Duodenal mucosa (tissue), 2 donors: ENCODE results near the gene HNRNPUL1.

ENCODE experiments used
- H3K27ac ChIP-seq: one replicate; pipeline ENCODE4 v1.7.0; 2013; ENCODE audit warnings: low read depth, low read length
- H3K27me3 ChIP-seq, 2 donors: one replicate each; pipeline ENCODE4 v1.7.0; 2013; ENCODE audit warnings: low read length in 2 of 2, control low read depth in 1 of 2; ENCODE audit not compliant: insufficient read depth in 2 of 2, control insufficient read depth in 1 of 2
- H3K36me3 ChIP-seq, 2 donors: one replicate each; pipeline ENCODE4 v1.7.0; 2013; ENCODE audit warnings: low read length in 2 of 2, control low read depth in 1 of 2; ENCODE audit not compliant: insufficient read depth in 2 of 2, control insufficient read depth in 1 of 2
- H3K4me1 ChIP-seq, 2 donors: one replicate each; pipeline ENCODE4 v1.7.0; 2013; ENCODE audit warnings: low read length in 2 of 2, control low read depth in 1 of 2; ENCODE audit not compliant: insufficient read depth in 2 of 2, control insufficient read depth in 1 of 2
- H3K4me3 ChIP-seq, 2 donors: one replicate each; pipeline ENCODE4 v1.7.0; 2013; ENCODE audit warnings: low read length in 2 of 2, low read depth in 1 of 2
- H3K9ac ChIP-seq, 2 donors: one replicate each; pipeline ENCODE4 v1.7.0; 2013; ENCODE audit warnings: low read length in 2 of 2, low read depth in 1 of 2
- H3K9me3 ChIP-seq, 2 donors: one replicate each; pipeline ENCODE4 v1.7.0; 2013; ENCODE audit warnings: low read length in 2 of 2, control low read depth in 1 of 2; ENCODE audit not compliant: control insufficient read depth in 1 of 2

Gene HNRNPUL1

GRCh38 chr19:41325947-41326706, 62.0 kb downstream of the HNRNPUL1 start:
- peak overlapping the region; percentile 25 to 27 for H3K4me3 ChIP-seq
- peaks cover 2 to 12% of the 10 kb centered on the region in 2 donors for H3K36me3 ChIP-seq
- H3K9me3 ChIP-seq = no peaks in the 10 kb centered on the region
- peaks cover 49 to 71% of the 10 kb centered on the region in 2 donors for H3K4me1 ChIP-seq
- H3K27me3 ChIP-seq = peaks cover 9 to 16% of the 10 kb centered on the region in 2 donors
- peak overlapping the region in 1 of 2 donors; percentile 40 for H3K9ac ChIP-seq
- H3K27ac ChIP-seq = peak overlapping the region; percentile 46

GRCh38 chr19:41327076-41327575, 63.0 kb downstream of the HNRNPUL1 start:
- H3K36me3 ChIP-seq = peaks cover 4 to 11% of the 10 kb centered on the region in 2 donors

GRCh38 chr19:41327576-41328156, 63.5 kb downstream of the HNRNPUL1 start:
- Histone ChIP-seq H3K9me3 (no peaks in the 10 kb centered on the region), H3K27ac (peak overlapping the region; percentile 41), H3K36me3 (peaks cover 4 to 12% of the 10 kb centered on the region in 2 donors), H3K4me3 (peak overlapping the region; percentile 51 to 72), H3K4me1 (peaks cover 44 to 68% of the 10 kb centered on the region in 2 donors), H3K27me3 (peaks cover 9 to 16% of the 10 kb centered on the region in 2 donors), H3K9ac (peak overlapping the region; percentile 58 to 69)

More at GRCh38 chr19:41327076-41327575, 63.0 kb downstream of the HNRNPUL1 start:
- Histone ChIP-seq H3K4me3 (peak overlapping the region; percentile 51 to 72), H3K27me3 (peaks cover 9 to 16% of the 10 kb centered on the region in 2 donors), H3K4me1 (peaks cover 44 to 69% of the 10 kb centered on the region in 2 donors), H3K27ac (peak overlapping the region; percentile 30), H3K9ac (peak overlapping the region; percentile 44 to 58), H3K9me3 (no peaks in the 10 kb centered on the region)

GRCh38 chr19:41328157-41328841, 64.1 kb downstream of the HNRNPUL1 start:
- Histone ChIP-seq H3K4me3 (peak overlapping the region; percentile 51 to 72), H3K9ac (peak overlapping the region; percentile 58 to 69), H3K27ac (peak overlapping the region; percentile 41), H3K9me3 (no peaks in the 10 kb centered on the region), H3K27me3 (peaks cover 9 to 16% of the 10 kb centered on the region in 2 donors), H3K4me1 (peaks cover 44 to 62% of the 10 kb centered on the region in 2 donors), H3K36me3 (peaks cover 4 to 12% of the 10 kb centered on the region in 2 donors)

GRCh38 chr19:41328842-41329225, 64.7 kb downstream of the HNRNPUL1 start:
- peaks cover 9 to 16% of the 10 kb centered on the region in 2 donors for H3K27me3 ChIP-seq
- no peaks in the 10 kb centered on the region for H3K9me3 ChIP-seq
- peak overlapping the region; percentile 51 to 72 for H3K4me3 ChIP-seq
- peak overlapping the region in 1 of 2 donors; percentile 58 for H3K9ac ChIP-seq
- H3K27ac ChIP-seq = no peak overlapping the region
- peaks cover 4 to 12% of the 10 kb centered on the region in 2 donors for H3K36me3 ChIP-seq
- peaks cover 40 to 57% of the 10 kb centered on the region in 2 donors for H3K4me1 ChIP-seq

GRCh38 chr19:41330481-41330880, 66.3 kb downstream of the HNRNPUL1 start:
- Histone ChIP-seq H3K27me3 (peaks cover 9 to 16% of the 10 kb centered on the region in 2 donors), H3K4me1 (peaks cover 27 to 41% of the 10 kb centered on the region in 2 donors), H3K9me3 (no peaks in the 10 kb centered on the region), H3K27ac (no peak overlapping the region), H3K9ac (no peak overlapping the region), H3K36me3 (peaks cover 4 to 12% of the 10 kb centered on the region in 2 donors), H3K4me3 (no peak overlapping the region)

- Histone ChIP-seq H3K27ac (no peak overlapping the region), H3K4me1 (peaks cover 26 to 36% of the 10 kb centered on the region in 2 donors), H3K9me3 (no peaks in the 10 kb centered on the region), H3K4me3 (no peak overlapping the region), H3K9ac (no peak overlapping the region), H3K27me3 (peaks cover 3 to 11% of the 10 kb centered on the region in 2 donors), H3K36me3 (peaks cover 4 to 12% of the 10 kb centered on the region in 2 donors)
Measured at GRCh38 chr19:41330946-41331678, 66.9 kb downstream of the HNRNPUL1 start.

- H3K9ac ChIP-seq = no peak overlapping the region
- no peaks in the 10 kb centered on the region for H3K9me3 ChIP-seq
- H3K36me3 ChIP-seq = peaks cover 4 to 12% of the 10 kb centered on the region in 2 donors
- H3K4me1 ChIP-seq = peaks cover 18 to 27% of the 10 kb centered on the region in 2 donors
- peaks cover 0 to 8% of the 10 kb centered on the region in 2 donors for H3K27me3 ChIP-seq
- H3K27ac ChIP-seq = no peak overlapping the region
- no peak overlapping the region for H3K4me3 ChIP-seq
Measured at GRCh38 chr19:41332000-41332399, 67.8 kb downstream of the HNRNPUL1 start.

GRCh38 chr19:41332468-41332867, 68.3 kb downstream of the HNRNPUL1 start:
- H3K27ac ChIP-seq = no peak overlapping the region
- no peak overlapping the region for H3K9ac ChIP-seq
- no peaks in the 10 kb centered on the region for H3K9me3 ChIP-seq
- peaks cover 4 to 12% of the 10 kb centered on the region in 2 donors for H3K36me3 ChIP-seq
- no peak overlapping the region for H3K4me3 ChIP-seq
- peaks cover 13 to 22% of the 10 kb centered on the region in 2 donors for H3K4me1 ChIP-seq
- H3K27me3 ChIP-seq = peaks cover 0 to 8% of the 10 kb centered on the region in 2 donors
